ENCODE measurements around the gene CPVL. TPM values are rescaled to one million over a fixed set of nuclear protein-coding genes. Genes with fewer than 3 reads are reported as not detected.

Gene CPVL
- total and polyA plus RNA-seq, 2 of the 4 experiments (the other 2 are of a cell fraction) = not detected

DNA sequence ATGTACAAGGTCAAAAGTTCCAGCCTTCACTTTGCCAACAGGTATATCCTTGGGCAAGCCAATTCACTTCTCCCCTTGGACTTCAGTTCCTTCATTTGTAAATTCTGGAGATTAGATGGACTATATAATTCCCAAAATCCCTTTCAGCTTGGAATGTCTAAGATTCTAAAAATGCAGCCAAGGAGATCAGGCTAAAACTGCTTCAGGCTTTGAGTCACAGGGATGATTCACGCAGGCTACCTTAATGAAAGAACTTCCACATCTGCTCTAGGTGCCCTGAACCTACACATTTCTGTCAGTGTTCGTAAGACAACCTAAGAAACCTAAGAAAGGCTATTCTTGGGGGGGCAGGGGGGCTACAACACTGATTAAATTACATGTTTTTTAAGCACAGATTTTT lies 7.1 kb downstream of the CPVL start:
- H3K4me3 ChIP-seq (ENCODE audit: insufficient read depth, low read depth, low read length) = no peak overlapping the region
- H2BK5ac ChIP-seq (ENCODE audit: low read depth, low read length, poor library complexity, severe bottlenecking) = no peak overlapping the region
- WGBS, 2 experiments (ENCODE audit: extremely low coverage in 2 of 2, insufficient read length in 1 of 2) = no CpG with 5 or more reads among the region's 2 CpGs
- H3K56ac ChIP-seq (ENCODE audit: extremely low read depth, insufficient read depth, low read length) = no peak overlapping the region
- H3K9ac ChIP-seq (ENCODE audit: low read depth, low read length) = no peak overlapping the region
- no peak overlapping the region for H2BK15ac ChIP-seq (ENCODE audit: low read depth, low read length)
- H4K91ac ChIP-seq (ENCODE audit: insufficient read depth, low read depth, low read length) = no peak overlapping the region
- no peaks in the 10 kb centered on the region for H3K27me3 ChIP-seq (ENCODE audit: control insufficient read depth, insufficient read depth, low read length)
- H3K79me1 ChIP-seq (ENCODE audit: low read depth in 1 of 2, low read length in 2 of 2) = no peaks in the 10 kb centered on the region
- no peaks in the 10 kb centered on the region for H3K36me3 ChIP-seq (ENCODE audit: control insufficient read depth, insufficient read depth, low read length)
- H4K8ac ChIP-seq (ENCODE audit: low read depth in 2 of 2, low read length in 2 of 2) = no peak overlapping the region
- no peaks in the 10 kb centered on the region for H3K9me3 ChIP-seq (ENCODE audit: control insufficient read depth, insufficient read depth, low read length)
- no peak for ATAC-seq (ENCODE audit: low read depth)
- no peak overlapping the region for H2BK20ac ChIP-seq (ENCODE audit: low read depth, low read length)
- no peak for DNase-seq
- no peaks in the 10 kb centered on the region for H4K20me1 ChIP-seq (ENCODE audit: insufficient read depth, low read length)
- H3K9me1 ChIP-seq (ENCODE audit: insufficient read depth, low read length) = no peaks in the 10 kb centered on the region
- H3K14ac ChIP-seq (replicated peaks; ENCODE audit: low read depth, low read length) = no peak overlapping the region
- no peak overlapping the region for H2BK120ac ChIP-seq (ENCODE audit: low read depth, low read length)
- intact Hi-C loops (cut with micrococcal nuclease) = no loop called here
- ChIA-PET POLR2A (ENCODE audit: unreplicated experiment) (no interaction called here), CTCF (no interaction called here)
- dilution Hi-C loops (cut with HindIII; ENCODE audit: low sequenced_read_pairs, unreplicated experiment) = no loop called here
- no peaks in the 10 kb centered on the region for H3K4me1 ChIP-seq (ENCODE audit: control insufficient read depth, insufficient read depth, low read length)
- H3K27ac ChIP-seq (ENCODE audit: insufficient read depth, low read length) = no peak overlapping the region
- H3K18ac ChIP-seq (ENCODE audit: low read depth, low read length) = no peak overlapping the region
- BruUV-seq (replicated peaks) = no TSS peak
- TF ChIP-seq, protein P1, sequence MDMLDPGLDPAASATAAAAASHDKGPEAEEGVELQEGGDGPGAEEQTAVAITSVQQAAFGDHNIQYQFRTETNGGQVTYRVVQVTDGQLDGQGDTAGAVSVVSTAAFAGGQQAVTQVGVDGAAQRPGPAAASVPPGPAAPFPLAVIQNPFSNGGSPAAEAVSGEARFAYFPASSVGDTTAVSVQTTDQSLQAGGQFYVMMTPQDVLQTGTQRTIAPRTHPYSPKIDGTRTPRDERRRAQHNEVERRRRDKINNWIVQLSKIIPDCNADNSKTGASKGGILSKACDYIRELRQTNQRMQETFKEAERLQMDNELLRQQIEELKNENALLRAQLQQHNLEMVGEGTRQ (IDR thresholded peaks at IDR 0.05; ENCODE audit: low read depth, low read length) = no peak
- no peak for TF ChIP-seq MAFK (IDR thresholded peaks at IDR 0.05; ENCODE audit: low read depth, low read length)
- no peak for TF ChIP-seq MXI1 (IDR thresholded peaks at IDR 0.05; ENCODE audit: borderline replicate concordance, low read depth, low read length)
- no peak for TF ChIP-seq RAD21 (IDR thresholded peaks at IDR 0.05; ENCODE audit: low read length)
- TF ChIP-seq FOS (IDR thresholded peaks at IDR 0.05; ENCODE audit: low read depth, low read length) = no peak
- TF ChIP-seq RCOR1 (IDR thresholded peaks at IDR 0.05; ENCODE audit: insufficient replicate concordance, low read length) = no peak
- H2AFZ ChIP-seq (replicated peaks; ENCODE audit: low read length, poor library complexity) = no peak overlapping the region
- no peak overlapping the region for H2AK9ac ChIP-seq (replicated peaks; ENCODE audit: low read depth, low read length, poor library complexity)
- H3K4me2 ChIP-seq (ENCODE audit: low read depth, low read length) = no peak overlapping the region
- no peak overlapping the region for H2AK5ac ChIP-seq (ENCODE audit: low read depth, low read length)
- in situ Hi-C loops (cut with MboI; ENCODE audit: low sequenced_read_pairs) = no loop called here
- no peak overlapping the region for H3K23ac ChIP-seq (ENCODE audit: low read depth, low read length)
- H4K5ac ChIP-seq (ENCODE audit: low read depth, low read length) = no peak overlapping the region
- no peak overlapping the region for H3K4ac ChIP-seq (ENCODE audit: low read depth, low read length)

Data from IMR-90 (cell line).